Smooth muscle cell of the brain vasculature (primary cell): Measurements from ENCODE around the gene TTC33.
"Not testable (repeated sequence)": the region's sequence is repeated elsewhere in the genome, so short reads cannot be mapped to it uniquely, and the experiment has no call there.

Experiments used
- DNase-seq: peaks from one replicate; pipeline ENCODE4 v3.0.0-alpha.2; 2012; ENCODE audit warnings: low read depth, low spot score

Gene TTC33

GRCh38 chr5:40755407-40756365, at the start of gene TTC33:
Gene TTC33 (minus strand): TSS chr5:40755961. CDS start chr5:40747018, 8,943 bp downstream.
- DNase-seq: peak; percentile 90

GRCh38 chr5:40801771-40802562, 46.2 kb upstream of the TTC33 start:
- DNase-seq: no peak

GRCh38 chr5:40799258-40799657, 43.5 kb upstream of the TTC33 start:
- no peak for DNase-seq

- peak; percentile 24 for DNase-seq
Measured at GRCh38 chr5:40798801-40799210, 43.0 kb upstream of the TTC33 start.

- DNase-seq: peak; percentile 74
Measured at GRCh38 chr5:40798012-40798800, 42.4 kb upstream of the TTC33 start, which contains the start of gene PRKAA1. Gene PRKAA1 (minus strand): TSS chr5:40798374. CDS start chr5:40798189, 185 bp downstream.

GRCh38 chr5:40797273-40798011, 41.7 kb upstream of the TTC33 start:
- DNase-seq: peak; percentile 33

GRCh38 chr5:40796487-40796889, 40.7 kb upstream of the TTC33 start:
- no peak for DNase-seq

GRCh38 chr5:40794877-40795276, 39.1 kb upstream of the TTC33 start:
- not testable (repeated sequence) for DNase-seq

- DNase-seq: not testable (repeated sequence)
Measured at GRCh38 chr5:40794340-40794739, 38.6 kb upstream of the TTC33 start.

GRCh38 chr5:40792691-40793090, 36.9 kb upstream of the TTC33 start:
- not testable (repeated sequence) for DNase-seq

GRCh38 chr5:40791715-40792139, 36.0 kb upstream of the TTC33 start:
- DNase-seq: no peak

- DNase-seq: no peak
Measured at GRCh38 chr5:40790947-40791593, 35.3 kb upstream of the TTC33 start.

GRCh38 chr5:40788941-40789340, 33.2 kb upstream of the TTC33 start:
- not testable (repeated sequence) for DNase-seq

GRCh38 chr5:40787986-40788385, 32.2 kb upstream of the TTC33 start:
- no peak for DNase-seq

GRCh38 chr5:40786664-40787063, 30.9 kb upstream of the TTC33 start:
- not testable (repeated sequence) for DNase-seq

GRCh38 chr5:40784916-40785315, 29.2 kb upstream of the TTC33 start:
- no peak for DNase-seq

GRCh38 chr5:40784027-40784653, 28.4 kb upstream of the TTC33 start:
- DNase-seq: no peak

- DNase-seq: no peak
Measured at GRCh38 chr5:40781843-40782409, 26.2 kb upstream of the TTC33 start.

GRCh38 chr5:40780858-40781257, 25.1 kb upstream of the TTC33 start:
- no peak for DNase-seq
